22Rv1 (cell line): Measurements from ENCODE around the gene LMNA.

Source experiments
- H3K27ac ChIP-seq: fragments of 450-650 bp; 2 replicates; pipeline ENCODE4 v1.5.1; 2017
- ZFX ChIP-seq: fragments of 450-650 bp; IDR thresholded peaks from 2 replicates; pipeline ENCODE4 v1.6.1; 2017; ENCODE audit warnings: antibody characterized with exemption, borderline replicate concordance
- TF ChIP-seq, protein P1 (sequence below): fragments of 450-650 bp; IDR thresholded peaks from 2 replicates; pipeline ENCODE4 v1.5.1; 2017; ENCODE audit warnings: mild to moderate bottlenecking

The LMNA gene

DNA sequence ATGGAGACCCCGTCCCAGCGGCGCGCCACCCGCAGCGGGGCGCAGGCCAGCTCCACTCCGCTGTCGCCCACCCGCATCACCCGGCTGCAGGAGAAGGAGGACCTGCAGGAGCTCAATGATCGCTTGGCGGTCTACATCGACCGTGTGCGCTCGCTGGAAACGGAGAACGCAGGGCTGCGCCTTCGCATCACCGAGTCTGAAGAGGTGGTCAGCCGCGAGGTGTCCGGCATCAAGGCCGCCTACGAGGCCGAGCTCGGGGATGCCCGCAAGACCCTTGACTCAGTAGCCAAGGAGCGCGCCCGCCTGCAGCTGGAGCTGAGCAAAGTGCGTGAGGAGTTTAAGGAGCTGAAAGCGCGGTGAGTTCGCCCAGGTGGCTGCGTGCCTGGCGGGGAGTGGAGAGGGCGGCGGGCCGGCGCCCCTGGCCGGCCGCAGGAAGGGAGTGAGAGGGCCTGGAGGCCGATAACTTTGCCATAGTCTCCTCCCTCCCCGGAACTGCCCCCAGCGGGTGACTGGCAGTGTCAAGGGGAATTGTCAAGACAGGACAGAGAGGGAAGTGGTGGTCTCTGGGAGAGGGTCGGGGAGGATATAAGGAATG, 505 bp downstream of the LMNA start:
- TF ChIP-seq, protein P1, sequence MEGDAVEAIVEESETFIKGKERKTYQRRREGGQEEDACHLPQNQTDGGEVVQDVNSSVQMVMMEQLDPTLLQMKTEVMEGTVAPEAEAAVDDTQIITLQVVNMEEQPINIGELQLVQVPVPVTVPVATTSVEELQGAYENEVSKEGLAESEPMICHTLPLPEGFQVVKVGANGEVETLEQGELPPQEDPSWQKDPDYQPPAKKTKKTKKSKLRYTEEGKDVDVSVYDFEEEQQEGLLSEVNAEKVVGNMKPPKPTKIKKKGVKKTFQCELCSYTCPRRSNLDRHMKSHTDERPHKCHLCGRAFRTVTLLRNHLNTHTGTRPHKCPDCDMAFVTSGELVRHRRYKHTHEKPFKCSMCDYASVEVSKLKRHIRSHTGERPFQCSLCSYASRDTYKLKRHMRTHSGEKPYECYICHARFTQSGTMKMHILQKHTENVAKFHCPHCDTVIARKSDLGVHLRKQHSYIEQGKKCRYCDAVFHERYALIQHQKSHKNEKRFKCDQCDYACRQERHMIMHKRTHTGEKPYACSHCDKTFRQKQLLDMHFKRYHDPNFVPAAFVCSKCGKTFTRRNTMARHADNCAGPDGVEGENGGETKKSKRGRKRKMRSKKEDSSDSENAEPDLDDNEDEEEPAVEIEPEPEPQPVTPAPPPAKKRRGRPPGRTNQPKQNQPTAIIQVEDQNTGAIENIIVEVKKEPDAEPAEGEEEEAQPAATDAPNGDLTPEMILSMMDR = no peak
- TF ChIP-seq ZFX = no peak
- peak overlapping the region; percentile 89 for H3K27ac ChIP-seq

DNA sequence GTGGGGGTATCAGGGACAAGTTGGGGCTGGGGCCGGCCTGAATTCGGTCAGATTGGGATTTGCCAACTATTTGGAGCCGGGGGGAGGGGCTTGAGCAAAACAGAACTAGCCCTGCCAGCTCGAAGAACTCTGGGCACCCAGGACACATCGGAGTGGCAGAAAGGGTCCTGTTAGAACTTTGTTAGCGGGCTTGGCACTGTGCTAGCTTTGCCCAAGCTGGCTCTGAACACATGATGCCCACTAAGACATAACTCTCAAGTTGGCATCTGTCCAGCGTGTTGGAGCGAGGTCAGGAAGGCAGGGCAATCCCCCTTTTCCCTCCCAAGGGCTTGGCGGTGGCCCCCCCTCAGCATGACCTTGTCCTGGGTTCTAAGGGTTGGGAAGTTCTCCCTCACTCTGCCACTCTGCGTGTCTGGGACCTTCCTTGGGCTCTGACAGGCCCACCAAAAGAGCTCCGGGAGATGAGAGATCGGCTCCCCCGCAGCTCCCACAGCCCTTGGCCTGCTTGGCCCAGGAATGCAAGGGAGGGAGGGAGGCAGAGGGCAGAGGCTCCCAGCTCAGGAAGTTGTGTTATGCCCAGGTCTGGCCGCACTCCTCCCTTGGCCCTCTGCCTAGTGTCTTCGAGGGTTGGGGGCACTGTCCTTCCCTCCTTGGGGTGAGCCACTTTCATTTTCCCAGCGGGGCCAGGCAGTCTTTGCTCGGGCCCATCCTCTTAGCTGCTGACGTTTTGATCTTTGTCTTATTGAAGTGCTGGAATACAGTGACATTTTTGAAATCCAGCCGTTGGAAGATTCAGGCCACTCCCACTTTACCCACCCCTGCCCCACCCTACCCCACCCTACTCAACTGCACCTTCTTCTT, 1.2 kb downstream of the LMNA start:
- peak overlapping the region; percentile 89 for H3K27ac ChIP-seq
- no peak for TF ChIP-seq ZFX
- TF ChIP-seq, protein P1 = no peak

DNA sequence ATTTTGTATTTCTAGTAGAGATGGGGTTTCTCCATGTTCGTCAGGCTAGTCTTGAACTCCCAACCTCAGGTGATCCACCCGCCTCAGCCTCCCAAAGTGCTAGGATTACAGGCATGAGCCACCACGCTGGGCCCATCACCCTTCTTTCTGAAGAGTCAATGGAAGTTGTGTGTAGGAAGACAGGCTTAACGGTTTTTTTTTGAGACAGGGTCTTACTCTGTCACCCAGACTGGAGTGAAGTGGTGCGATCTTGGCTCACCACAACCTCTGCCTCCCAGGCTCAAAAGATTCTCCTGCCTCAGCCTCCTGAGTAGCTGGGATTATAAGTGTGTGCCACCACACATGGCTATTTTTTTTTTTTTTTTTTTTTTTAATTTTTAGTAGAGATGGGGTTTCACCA, 2.2 kb downstream of the LMNA start:
- peak overlapping the region; percentile 89 for H3K27ac ChIP-seq

DNA sequence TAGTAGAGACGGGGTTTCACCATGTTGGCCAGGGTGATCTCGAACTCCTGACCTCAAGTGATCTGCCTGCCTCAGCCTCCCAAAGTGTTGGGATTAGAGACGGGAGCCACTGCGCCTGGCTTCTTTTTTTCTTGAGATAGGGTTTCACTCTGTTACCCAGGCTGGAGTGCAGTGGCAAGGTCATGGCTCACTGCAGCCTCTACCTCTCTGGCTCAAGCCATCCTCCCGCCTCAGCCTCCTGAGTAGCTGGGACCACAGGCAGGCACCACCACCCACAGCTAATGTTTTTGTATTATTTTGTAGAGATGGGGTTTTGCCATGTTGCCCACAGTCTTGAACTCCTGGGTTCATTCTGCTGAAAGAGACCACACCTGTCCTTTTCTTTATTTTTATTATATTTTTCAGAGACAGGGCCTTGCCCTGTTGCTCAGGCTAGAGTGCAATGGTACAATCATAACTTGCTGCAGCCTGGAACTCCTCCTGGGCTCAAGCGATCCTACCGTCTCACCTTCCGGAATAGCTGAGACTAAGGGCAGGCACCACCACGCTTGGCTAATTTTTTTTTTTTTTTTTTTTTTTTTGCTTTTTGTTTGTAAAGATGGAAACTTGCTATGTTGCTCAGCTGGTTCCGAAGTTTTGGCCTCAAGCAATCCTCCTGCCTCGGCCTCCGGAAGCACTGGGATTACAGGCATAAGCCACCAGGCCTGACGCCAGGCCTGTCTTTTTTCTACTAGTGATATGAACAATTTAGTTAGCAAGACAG, 3.1 kb downstream of the LMNA start:
- TF ChIP-seq, protein P1 = no peak
- no peak for TF ChIP-seq ZFX

DNA sequence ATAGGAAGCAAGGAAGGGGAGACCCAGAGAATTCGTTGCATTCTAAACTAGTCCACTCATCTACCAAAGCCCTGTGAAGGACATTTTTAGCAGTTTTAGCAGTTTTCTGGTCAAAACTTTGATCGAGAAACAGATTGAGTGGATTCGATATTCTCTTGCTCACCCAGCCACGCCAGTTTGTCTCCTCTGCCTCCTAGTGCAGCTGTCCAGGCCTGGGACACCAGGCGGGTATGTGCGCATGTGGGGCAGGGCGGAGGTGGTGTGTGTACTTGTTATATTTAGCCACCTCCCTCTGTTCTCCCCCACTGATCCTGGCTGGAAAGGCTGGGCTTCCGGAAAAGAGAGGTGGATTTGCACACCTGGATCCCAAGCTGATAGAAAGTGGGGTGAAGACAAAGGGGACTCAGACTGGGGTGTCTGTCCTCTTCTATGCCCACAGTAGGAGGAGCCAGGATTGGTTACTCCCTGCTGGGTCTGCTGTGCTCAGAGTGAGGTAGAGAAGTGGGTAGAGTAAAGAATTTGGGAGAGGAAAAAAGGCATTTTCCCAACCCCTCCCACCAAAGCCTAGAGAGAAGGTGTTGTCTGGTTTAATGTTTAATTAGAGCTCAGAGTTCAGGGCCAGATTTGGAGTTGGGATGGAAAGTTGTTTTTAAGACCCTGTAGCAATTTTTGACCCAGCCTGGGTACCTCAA, 3.8 kb downstream of the LMNA start:
- TF ChIP-seq ZFX = no peak
- TF ChIP-seq, protein P1 = no peak
- H3K27ac ChIP-seq = peak overlapping the region; percentile 89

More for the DNA sequence above, 3.1 kb downstream of the LMNA start:
- peak overlapping the region; percentile 89 for H3K27ac ChIP-seq

DNA sequence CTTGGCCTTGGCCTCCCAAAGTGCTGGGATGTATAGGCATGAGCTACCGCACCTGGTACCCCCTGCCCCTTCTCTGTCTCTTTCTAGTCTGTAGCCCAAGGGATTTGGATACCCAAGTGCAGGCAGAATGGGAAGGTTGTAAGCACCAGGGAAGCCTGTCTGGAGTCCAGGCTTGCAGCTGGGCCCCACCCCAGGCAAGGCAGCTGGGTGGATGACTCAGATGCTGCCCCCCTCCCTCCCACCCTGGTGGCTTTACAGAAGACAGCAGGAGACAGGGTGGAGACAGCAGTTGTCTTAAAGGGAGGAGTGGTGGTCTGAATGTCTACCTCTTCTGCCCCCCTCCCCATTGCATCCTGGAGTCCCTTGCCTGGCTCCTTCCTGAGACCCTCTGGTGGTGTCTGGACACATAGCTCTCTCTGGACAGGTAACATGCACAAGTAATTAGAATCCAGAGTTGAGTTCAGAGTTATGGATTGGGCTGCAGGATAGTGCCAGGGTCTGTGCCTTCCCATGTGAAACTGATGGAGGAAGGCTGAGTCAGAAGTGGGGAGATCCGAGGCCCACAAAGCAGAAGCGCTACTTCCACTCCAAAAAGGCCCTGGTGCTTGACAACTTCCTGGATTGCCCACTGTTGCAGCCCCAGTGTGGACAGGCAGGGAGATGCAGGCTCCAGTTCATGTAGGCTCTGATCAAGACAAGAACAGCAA, 5.1 kb downstream of the LMNA start:
- TF ChIP-seq, protein P1 = no peak
- TF ChIP-seq ZFX = no peak
- H3K27ac ChIP-seq = peak overlapping the region; percentile 89

DNA sequence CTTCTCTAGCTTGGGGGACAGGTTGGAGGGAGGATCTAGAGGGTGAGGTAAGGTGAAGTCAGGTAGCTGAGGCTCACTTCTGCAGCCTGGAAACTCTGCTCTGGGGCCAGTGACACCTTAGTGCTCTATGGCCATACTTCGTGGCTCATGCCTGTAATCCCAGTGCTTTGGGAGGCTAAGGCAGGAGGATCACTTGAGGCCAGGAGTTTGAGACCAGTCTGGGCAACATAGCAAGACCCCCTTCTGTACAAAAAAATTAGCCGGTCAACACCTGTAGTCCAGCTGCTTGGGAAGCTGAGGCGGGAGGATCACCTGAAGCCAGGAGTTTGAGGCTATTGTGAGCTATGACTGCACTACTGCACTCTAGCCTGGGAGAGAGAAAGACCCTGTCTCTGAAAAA, 5.8 kb downstream of the LMNA start:
- H3K27ac ChIP-seq = peak overlapping the region; percentile 89
- TF ChIP-seq ZFX = no peak
- TF ChIP-seq, protein P1 = no peak

DNA sequence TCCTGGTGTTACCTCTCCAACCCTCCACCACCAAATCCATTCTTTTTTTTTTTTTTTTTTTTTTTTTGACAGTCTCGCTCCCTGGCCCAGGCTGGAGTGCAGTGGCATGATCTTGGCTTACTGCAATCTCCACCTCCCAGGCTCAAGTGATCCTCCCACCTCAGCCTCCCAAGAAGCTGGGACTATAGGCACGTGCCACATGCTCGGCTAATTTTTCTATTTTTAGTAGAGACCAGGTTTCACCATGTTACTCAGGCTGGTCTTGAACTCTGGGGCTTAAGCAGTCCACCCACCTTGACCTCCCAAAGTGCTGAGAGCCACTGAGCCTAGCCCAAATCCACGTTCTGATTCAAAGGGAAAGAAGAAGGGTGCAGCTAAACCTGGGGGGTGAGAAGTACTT, 6.5 kb downstream of the LMNA start:
- H3K27ac ChIP-seq = peak overlapping the region; percentile 89; the same call in 1 of the 2 replicates
